ENCODE results near the gene SLC35E1.

Gene SLC35E1

GRCh38 chr19:16591803-16592556 lies 19.8 kb upstream of the SLC35E1 start:
- DNase-seq (ENCODE audit: low read depth): no peak
- TF ChIP-seq CTCF (conservative IDR thresholded peaks at IDR 0.05; ENCODE audit: low read depth, low read length): no peak
- H3K4me3 ChIP-seq (ENCODE audit: low read depth, low read length): no peak overlapping the region

- no peak overlapping the region for H3K4me3 ChIP-seq (ENCODE audit: low read depth, low read length)
- DNase-seq (ENCODE audit: low read depth): no peak
- TF ChIP-seq CTCF (conservative IDR thresholded peaks at IDR 0.05; ENCODE audit: low read depth, low read length): no peak
These were observed 18.9 kb upstream of the SLC35E1 start for GRCh38 chr19:16590876-16591802.

- no peak overlapping the region for H3K4me3 ChIP-seq (ENCODE audit: low read depth, low read length)
- no peak for DNase-seq (ENCODE audit: low read depth)
- TF ChIP-seq CTCF (conservative IDR thresholded peaks at IDR 0.05; ENCODE audit: low read depth, low read length): no peak
These were observed 17.7 kb upstream of the SLC35E1 start for GRCh38 chr19:16589917-16590316.

- no peak overlapping the region for H3K4me3 ChIP-seq (ENCODE audit: low read depth, low read length)
- TF ChIP-seq CTCF (conservative IDR thresholded peaks at IDR 0.05; ENCODE audit: low read depth, low read length): no peak
- no peak for DNase-seq (ENCODE audit: low read depth)
These were observed 16.8 kb upstream of the SLC35E1 start for GRCh38 chr19:16588824-16589577.

GRCh38 chr19:16587833-16588823 lies 15.9 kb upstream of the SLC35E1 start:
- H3K4me3 ChIP-seq (ENCODE audit: low read depth, low read length): no peak overlapping the region
- TF ChIP-seq CTCF (conservative IDR thresholded peaks at IDR 0.05; ENCODE audit: low read depth, low read length): no peak
- DNase-seq (ENCODE audit: low read depth): no peak
